Measurements from ENCODE around the gene HOMER1. TPM values are rescaled to one million over a fixed set of nuclear protein-coding genes. Genes with fewer than 3 reads are reported as not detected.

The HOMER1 gene
- total and polyA plus RNA-seq, 9 of the 15 experiments (the other 6 are each of a cell fraction or from before 2014, with no cell fraction given) = 6.3 to 39.9 (median 9.9) TPM

GRCh38 chr5:79349881-79350280 is 164.1 kb downstream of the HOMER1 start (continued):
- no peak for TF ChIP-seq TRIM25 (IDR thresholded peaks at IDR 0.05; ENCODE audit: borderline replicate concordance)
- TF ChIP-seq ZNF224 (CRISPR knock-in tag; IDR thresholded peaks at IDR 0.05) = no peak
- no peak for TF ChIP-seq TOE1 (IDR thresholded peaks at IDR 0.05; ENCODE audit: borderline replicate concordance)
- TF ChIP-seq TOE1 (CRISPR knock-in tag; IDR thresholded peaks at IDR 0.05; ENCODE audit: borderline replicate concordance, low read depth) = no peak
- no peak for TF ChIP-seq MAFG (tag; conservative IDR thresholded peaks at IDR 0.05)

- Histone ChIP-seq H3K79me2 (ENCODE audit: control insufficient read depth, insufficient read depth, low read length) (no peaks in the 10 kb centered on the region), H3K9ac (ENCODE audit: insufficient read depth in 1 of 2, low read depth in 2 of 2, low read length in 2 of 2) (no peak overlapping the region)
These were observed 164.9 kb downstream of the HOMER1 start for GRCh38 chr5:79349047-79349446.

More at GRCh38 chr5:79349047-79349446, 164.9 kb downstream of the HOMER1 start:
- H3K27ac ChIP-seq (ENCODE audit: extremely low read depth, low read depth, low read length) = no peak overlapping the region
- H3K9me1 ChIP-seq (ENCODE audit: control insufficient read depth, insufficient read depth, low read length) = no peaks in the 10 kb centered on the region
- no peaks in the 10 kb centered on the region for H4K20me1 ChIP-seq (replicated peaks; ENCODE audit: control insufficient read depth, insufficient read depth, low read length)
- in situ Hi-C loops (cut with MboI) (no loop called here), intact Hi-C loops (cut with micrococcal nuclease) (loop anchor here (10.0 kb wide), 1 partner anchor 116 kb away; no protein-coding TSS in a partner anchor)
- TF ChIP-seq NFIX (CRISPR knock-in tag; IDR thresholded peaks at IDR 0.05; ENCODE audit: low read depth) = no peak
- TF ChIP-seq USF2 (CRISPR knock-in tag; IDR thresholded peaks at IDR 0.05) = 0 out of 2 replicates have a peak, but pooled peaks have one; percentile 15
- TF ChIP-seq ELF4 (CRISPR knock-in tag; IDR thresholded peaks at IDR 0.05) = no peak
- no peak for TF ChIP-seq BRD9 (IDR thresholded peaks at IDR 0.05; ENCODE audit: low read depth, partially characterized antibody)
- no peaks in the 10 kb centered on the region for H3K9me3 ChIP-seq (replicated peaks; ENCODE audit: control insufficient read depth, insufficient read depth, low read depth, low read length)
- ChIA-PET POLR2A (no interaction called here), CTCF (ENCODE audit: low intra/inter-chr PET ratio) (no interaction called here)
- H3K4me1 ChIP-seq (replicated peaks in 1 of 2; ENCODE audit: control insufficient read depth in 2 of 2, insufficient read depth in 2 of 2, low read length in 2 of 2) = peaks cover 0 to 8% of the 10 kb centered on the region in 2 experiments; a peak in 2 of 5 replicates
- no TSS peak for BruUV-seq (replicated peaks)
- ATAC-seq = no peak
- H3K36me3 ChIP-seq (ENCODE audit: control insufficient read depth, insufficient read depth, low read length) = no peaks in the 10 kb centered on the region
- no peak overlapping the region for H2AFZ ChIP-seq (ENCODE audit: low read depth, low read length)
- DNase-seq (ENCODE audit: extremely low read depth in 1 of 4, low spot score in 3 of 4) = no peak
- no peak overlapping the region for H3K4me3 ChIP-seq
- no peaks in the 10 kb centered on the region for H3K27me3 ChIP-seq (ENCODE audit: control insufficient read depth in 2 of 2, insufficient read depth in 2 of 2, low read length in 2 of 2)
- FAIRE-seq = no peak
- WGBS (ENCODE audit: insufficient coverage, low coverage, missing lambda C conversion rate) = 50% methylated on average over 10 of the region's 10 CpGs
- no peak overlapping the region for H3K4me2 ChIP-seq (ENCODE audit: insufficient read depth, low read length)
